Activated CD4-positive, alpha-beta T cell treated with anti-CD3 and anti-CD28 coated beads, Interleukin-2, Interleukin-6, amounts not matched to agents 100 ng/mL and 50 ng/mL, durations not matched to agents 16 hours and 8 hours (primary cell): ENCODE data around the gene CD8A.
"Not testable (repeated sequence)": the region's sequence is repeated elsewhere in the genome, so short reads cannot be mapped to it uniquely, and the experiment has no call there.

Experiments used
- DNase-seq: peaks from one replicate; pipeline ENCODE4 v3.0.0-alpha.2; 2020

Gene CD8A

GRCh38 chr2:86776532-86776931, 14.2 kb downstream of the CD8A start:
- no peak for DNase-seq

DNA sequence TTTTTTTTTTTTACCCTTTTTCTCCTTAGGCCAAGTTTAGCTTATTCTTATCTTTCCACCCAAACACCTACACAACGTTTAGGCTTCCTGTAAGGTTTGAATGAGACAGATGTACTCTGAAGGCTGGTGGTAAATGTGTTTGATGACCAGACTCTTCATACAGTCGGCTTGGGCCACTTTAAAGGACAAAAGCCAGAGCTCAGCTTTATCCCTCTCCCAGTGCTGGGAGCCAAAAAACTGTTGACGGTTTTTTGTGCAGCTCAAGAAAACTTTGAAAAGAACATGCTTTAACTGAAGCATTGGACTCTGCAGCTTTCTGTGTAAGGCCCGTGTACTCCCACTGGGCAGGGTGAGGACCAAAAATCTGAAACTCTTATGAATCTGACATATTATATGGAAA, 15.4 kb downstream of the CD8A start:
- DNase-seq = no peak

DNA sequence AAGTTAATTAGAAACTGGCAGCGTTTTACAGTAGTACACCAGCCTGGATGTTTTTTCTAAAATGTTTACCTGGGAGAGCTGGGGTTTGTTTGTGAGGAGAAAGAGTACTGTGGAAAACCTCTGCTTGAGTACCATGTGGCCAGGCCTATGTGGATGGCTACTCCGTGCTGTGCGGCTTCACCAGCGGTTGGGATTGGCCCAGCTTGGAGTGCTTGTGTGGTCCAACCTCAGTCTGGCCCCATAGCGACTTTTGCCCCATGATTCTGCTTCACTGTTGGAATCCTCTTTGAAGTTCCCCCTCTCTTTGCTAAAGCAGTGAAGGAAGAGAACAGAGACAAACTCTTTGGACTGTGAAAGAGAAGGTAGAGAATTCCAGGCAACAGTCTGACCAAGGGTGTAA, 15.9 kb downstream of the CD8A start:
- no peak for DNase-seq

GRCh38 chr2:86772611-86773010, 18.1 kb downstream of the CD8A start:
- no peak for DNase-seq

GRCh38 chr2:86770816-86771301, 19.9 kb downstream of the CD8A start:
- DNase-seq = no peak

- DNase-seq = no peak
Measured at GRCh38 chr2:86769838-86770237, 20.9 kb downstream of the CD8A start.

GRCh38 chr2:86768189-86768949, 22.3 kb downstream of the CD8A start:
- DNase-seq = no peak

- DNase-seq = no peak
Measured at GRCh38 chr2:86765310-86765695, 25.4 kb downstream of the CD8A start.

DNA sequence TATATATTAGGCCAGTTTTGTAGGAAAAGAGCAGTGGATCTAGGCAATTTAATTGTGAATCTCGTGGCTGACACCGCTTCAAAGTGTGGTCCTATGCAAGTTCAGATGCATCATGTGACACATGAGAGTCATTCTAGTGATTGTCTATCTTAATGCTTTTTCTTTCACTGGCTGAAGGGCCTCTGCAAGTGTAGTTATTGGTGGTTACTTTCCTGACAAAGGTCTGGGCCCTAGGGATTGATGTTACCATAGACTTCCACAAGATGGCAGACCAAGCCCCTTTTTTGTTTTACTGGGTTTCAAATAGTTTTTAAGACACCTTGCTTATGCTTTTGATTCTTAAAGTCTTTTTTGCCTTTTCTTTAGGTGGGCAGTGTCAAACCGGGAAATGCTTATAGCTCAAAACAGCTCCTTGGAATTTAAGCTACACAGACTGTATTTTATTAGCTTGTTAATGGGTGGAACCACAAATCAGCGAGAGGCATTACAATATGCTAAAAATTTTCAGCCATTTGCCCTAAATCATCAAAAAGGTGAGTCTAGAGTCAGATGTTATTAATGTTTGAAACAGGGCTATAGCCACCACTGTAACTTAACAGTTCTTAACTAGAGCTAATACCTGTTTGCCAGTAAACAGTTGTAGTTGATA, 25.9 kb downstream of the CD8A start:
- peak; percentile 46 for DNase-seq

DNA sequence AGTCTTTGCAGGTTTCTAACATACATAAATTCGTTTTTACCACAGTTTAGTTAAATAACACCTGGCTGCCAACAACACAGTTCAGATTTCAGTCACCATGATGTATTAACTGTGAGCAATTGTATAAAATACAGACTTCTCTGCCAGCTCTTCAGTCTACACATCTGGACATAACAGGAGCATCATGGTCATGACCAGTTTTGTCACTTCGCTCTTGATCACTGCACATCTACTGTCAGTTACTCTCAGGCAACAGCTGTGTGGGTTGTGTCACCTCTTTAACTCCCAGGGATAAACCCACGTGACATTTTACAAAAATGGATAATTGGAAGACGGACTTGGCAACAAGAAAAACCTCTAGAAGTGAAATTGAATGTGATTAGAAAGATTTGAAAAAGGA, 30.3 kb downstream of the CD8A start:
- no peak for DNase-seq

GRCh38 chr2:86758405-86758804, 32.3 kb downstream of the CD8A start:
- DNase-seq = no peak

GRCh38 chr2:86753606-86754005, 37.1 kb downstream of the CD8A start:
- DNase-seq = no peak

GRCh38 chr2:86752934-86753333, 37.8 kb downstream of the CD8A start:
- no peak for DNase-seq

GRCh38 chr2:86751778-86752177, 38.9 kb downstream of the CD8A start:
- no peak for DNase-seq

GRCh38 chr2:86750240-86750839, 40.4 kb downstream of the CD8A start:
- no peak for DNase-seq

DNA sequence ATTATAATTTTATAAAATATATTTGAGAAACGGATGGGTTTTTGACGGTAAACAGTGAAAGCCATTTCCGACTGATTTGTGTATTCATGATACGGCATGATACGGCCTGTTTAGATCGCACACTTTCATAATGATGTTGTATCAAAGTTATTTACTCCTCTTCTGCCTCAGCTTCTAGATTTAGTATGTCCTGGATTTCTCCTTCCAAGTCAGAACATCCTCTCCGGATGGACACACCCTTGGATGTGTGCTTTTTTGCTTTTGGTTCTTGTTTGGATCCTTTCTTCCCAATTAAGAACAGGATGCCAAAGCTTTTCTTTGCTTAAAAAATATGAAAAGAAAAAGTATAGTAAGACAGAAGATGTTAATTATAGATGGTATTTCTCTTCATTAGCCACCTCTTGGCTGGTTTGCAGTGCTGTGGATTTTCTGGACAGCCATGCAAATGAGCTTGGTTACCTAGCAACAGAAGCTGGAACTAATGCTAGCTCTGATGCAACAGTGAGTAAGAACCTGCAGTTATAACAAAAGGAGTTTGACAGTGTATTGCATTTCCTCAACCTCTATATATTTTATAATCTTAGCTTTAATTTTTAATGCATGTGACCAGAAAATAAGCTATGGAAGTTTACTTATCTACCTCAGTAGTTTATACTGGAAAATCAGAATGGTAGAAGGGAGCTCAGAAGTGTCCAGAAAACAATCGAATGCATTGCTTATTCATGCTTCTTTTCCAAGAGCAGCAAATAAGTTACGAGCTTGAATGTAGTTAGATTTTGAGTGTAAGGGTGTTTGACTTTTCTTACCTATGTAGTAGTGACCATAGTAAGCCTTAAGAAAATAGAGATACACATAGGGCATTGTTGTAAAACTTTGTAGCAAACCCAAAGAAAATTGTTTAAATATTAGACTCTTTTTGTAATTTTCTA, 42.7 kb downstream of the CD8A start:
- peak; percentile 27 for DNase-seq

- DNase-seq = no peak
Measured at GRCh38 chr2:86746939-86747338, 43.8 kb downstream of the CD8A start.

- DNase-seq = no peak
Measured at GRCh38 chr2:86744152-86744551, 46.6 kb downstream of the CD8A start.

DNA sequence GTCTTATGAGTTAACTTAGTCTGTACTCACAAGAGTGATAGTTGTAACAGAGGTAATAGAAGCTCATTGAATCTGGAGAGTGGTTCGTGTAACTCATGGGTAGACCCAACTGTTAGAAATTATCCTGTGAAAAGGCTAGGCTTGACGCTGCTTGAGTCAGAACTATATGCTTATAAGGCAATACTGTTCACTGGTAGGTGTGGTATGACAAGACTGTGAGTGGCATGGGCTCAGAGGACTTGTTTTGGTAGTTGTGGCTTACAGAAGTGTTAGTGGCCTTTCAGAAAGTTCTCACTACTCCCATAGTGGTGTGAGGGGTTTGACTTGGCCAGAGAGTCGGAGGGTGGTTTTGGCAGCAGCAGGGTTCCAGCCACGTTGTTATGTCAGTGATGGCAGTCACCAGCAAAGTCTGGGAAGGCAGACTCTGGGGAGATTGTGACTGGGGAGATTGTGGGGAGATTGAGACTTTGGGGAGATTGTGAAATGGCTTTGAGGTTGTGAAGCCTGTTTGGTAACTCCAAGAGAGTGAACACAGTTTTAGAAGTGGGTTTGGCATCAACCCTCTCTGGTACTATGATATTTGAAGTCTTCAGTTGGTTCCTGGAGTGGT, 48.7 kb downstream of the CD8A start:
- not testable (repeated sequence) for DNase-seq

DNA sequence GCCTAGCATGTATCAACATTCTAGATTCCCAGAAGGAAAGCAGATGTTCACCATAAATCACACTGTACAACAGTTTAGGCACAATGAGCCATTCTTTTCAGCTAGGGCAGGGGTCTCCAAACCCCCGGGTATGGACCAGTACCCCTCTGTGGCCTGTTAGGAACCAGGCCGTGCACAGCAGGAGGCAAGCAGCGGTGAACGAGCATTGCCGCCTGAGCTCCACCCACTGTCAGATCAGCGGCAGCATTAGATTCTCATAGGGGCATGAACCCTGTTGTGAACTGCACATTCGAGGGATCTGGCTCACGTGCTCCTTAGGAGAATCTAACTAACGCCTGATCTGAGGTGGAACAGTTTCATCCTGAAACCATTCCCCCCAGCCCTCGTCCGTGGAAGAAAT, 50.8 kb downstream of the CD8A start:
- not testable (repeated sequence) for DNase-seq

- DNase-seq = not testable (repeated sequence)
Measured at GRCh38 chr2:86739485-86739884, 51.2 kb downstream of the CD8A start.

DNA sequence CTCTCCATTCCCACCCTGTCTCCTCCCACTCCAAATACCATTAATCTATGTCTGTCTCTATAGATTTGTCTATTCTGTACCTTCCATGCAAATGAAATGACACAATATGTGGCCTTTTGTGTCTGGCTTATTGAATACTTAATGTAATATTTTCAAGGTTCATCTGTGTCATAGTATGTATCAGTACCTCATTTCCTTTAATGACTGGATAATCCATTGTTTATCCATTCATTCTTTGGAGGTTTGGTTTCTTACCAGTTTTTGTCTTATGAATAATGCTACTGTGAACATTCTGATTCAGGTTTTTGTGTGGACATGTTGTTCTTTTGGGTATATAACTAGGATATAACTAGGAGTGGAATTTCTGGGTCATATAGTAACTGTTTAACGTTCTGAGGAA, 55.8 kb downstream of the CD8A start:
- DNase-seq = not testable (repeated sequence)
